ENCODE data around the gene CD2AP.
"Not testable (repeated sequence)": the region's sequence is repeated elsewhere in the genome, so short reads cannot be mapped to it uniquely, and the experiment has no call there.

The CD2AP gene

GRCh38 chr6:47477497-47478232, at the start of gene CD2AP:
TSS of gene CD2AP (plus strand) at chr6:47477789. CDS start at chr6:47478245, 456 bp downstream.
- DNase-seq: peak; percentile 26

GRCh38 chr6:47428288-47428687, 49.3 kb upstream of the CD2AP start:
- DNase-seq: no peak

GRCh38 chr6:47428746-47429664, 48.6 kb upstream of the CD2AP start:
- DNase-seq: no peak

GRCh38 chr6:47434372-47435253, 43.0 kb upstream of the CD2AP start:
- no peak for DNase-seq

- no peak for DNase-seq
Measured at GRCh38 chr6:47435254-47435612, 42.4 kb upstream of the CD2AP start.

GRCh38 chr6:47437592-47437991, 40.0 kb upstream of the CD2AP start:
- DNase-seq: no peak

GRCh38 chr6:47438481-47439347, 38.9 kb upstream of the CD2AP start:
- no peak for DNase-seq

GRCh38 chr6:47439348-47439668, 38.3 kb upstream of the CD2AP start:
- no peak for DNase-seq

- DNase-seq: no peak
Measured at GRCh38 chr6:47440719-47441118, 36.9 kb upstream of the CD2AP start.

GRCh38 chr6:47444964-47445363, 32.6 kb upstream of the CD2AP start:
- not testable (repeated sequence) for DNase-seq

GRCh38 chr6:47446669-47447330, 30.8 kb upstream of the CD2AP start:
- no peak for DNase-seq

GRCh38 chr6:47447722-47448121, 29.9 kb upstream of the CD2AP start:
- no peak for DNase-seq

- DNase-seq: no peak
Measured at GRCh38 chr6:47451162-47451561, 26.4 kb upstream of the CD2AP start.

GRCh38 chr6:47452899-47453298, 24.7 kb upstream of the CD2AP start:
- DNase-seq: no peak

GRCh38 chr6:47453372-47453936, 24.1 kb upstream of the CD2AP start:
- no peak for DNase-seq

- DNase-seq: no peak
Measured at GRCh38 chr6:47454713-47455396, 22.7 kb upstream of the CD2AP start.

GRCh38 chr6:47455533-47456209, 21.9 kb upstream of the CD2AP start:
- no peak for DNase-seq

- DNase-seq: no peak
Measured at GRCh38 chr6:47456536-47456975, 21.0 kb upstream of the CD2AP start.

- DNase-seq: no peak
Measured at GRCh38 chr6:47457370-47457769, 20.2 kb upstream of the CD2AP start.

- DNase-seq: no peak
Measured at GRCh38 chr6:47464052-47464451, 13.5 kb upstream of the CD2AP start.

Data from cortex of kidney (tissue), 1 donor.